Heart left ventricle (tissue), 16 donors: ENCODE data around the gene C1QTNF6. TPM values are rescaled to one million over a fixed set of nuclear protein-coding genes. Genes with fewer than 3 reads are reported as not detected.

Experiments used
- ATAC-seq, 4 donors: fragments of 200-7000 bp; cut with Tn5 transposase; one replicate each; pipeline ENCODE4 v1.9.1; 2020 to 2022; ENCODE audit warnings: moderate library complexity in 4 of 4, mild to moderate bottlenecking in 3 of 4, moderate number of reproducible peaks in 1 of 4
- DNase-seq, 5 donors: peaks; one replicate each; pipeline ENCODE4 v3.0.0-alpha.2; 2020
- H3K27ac ChIP-seq, 12 donors: fragments of 200-600 bp; sonication (generic) in 4 of 12; one replicate each; pipeline versions ENCODE4 v1.5.0 to v1.8.0; 2016 to 2022; ENCODE audit warnings: mild to moderate bottlenecking in 2 of 12
- H3K27me3 ChIP-seq, 9 donors: fragments of 200-600 bp; sonication (generic) in 2 of 9; one replicate each; pipeline versions ENCODE4 v1.5.1 to v1.8.0; 2016 to 2022; ENCODE audit warnings: mild to moderate bottlenecking in 3 of 9
- H3K36me3 ChIP-seq, 9 donors: fragments of 200-600 bp; sonication (generic) in 2 of 9; one replicate each; pipeline versions ENCODE4 v1.5.0 to v1.8.0; 2018 to 2022; ENCODE audit warnings: mild to moderate bottlenecking in 2 of 9
- H3K4me1 ChIP-seq, 12 donors: fragments of 200-600 bp; sonication (generic) in 4 of 12; one replicate each; pipeline versions ENCODE4 v1.5.0 to v1.8.0; 2016 to 2022; ENCODE audit warnings: mild to moderate bottlenecking in 3 of 12
- H3K4me3 ChIP-seq, 12 donors: fragments of 200-600 bp; sonication (generic) in 4 of 12; one replicate each; pipeline versions ENCODE4 v1.5.0 to v1.8.0; 2017 to 2022; ENCODE audit warnings: mild to moderate bottlenecking in 9 of 12, moderate library complexity in 4 of 12
- H3K9me3 ChIP-seq, 12 donors: fragments of 200-600 bp; sonication (generic) in 4 of 12; one replicate each; pipeline versions ENCODE4 v1.5.0 to v1.8.0; 2016 to 2022; ENCODE audit warnings: mild to moderate bottlenecking in 1 of 12
- CTCF ChIP-seq, 12 donors: fragments of 200-600 bp; sonication (generic) in 4 of 12; IDR thresholded peaks; one replicate each; pipeline versions ENCODE4 v1.5.0 to v1.8.0; 2018 to 2022; ENCODE audit warnings: antibody characterized with exemption in 12 of 12, mild to moderate bottlenecking in 5 of 12
- POLR2A ChIP-seq, 2 donors: fragments of 450-650 bp; IDR thresholded peaks; one replicate each; pipeline ENCODE4 v1.6.1; 2017; ENCODE audit warnings: antibody characterized with exemption in 2 of 2, mild to moderate bottlenecking in 2 of 2, moderate library complexity in 2 of 2
- WGBS, 4 donors: extraction: QIAGEN DNeasy Blood & Tissue Kit in 2 of 4; methylation state at CpG; one replicate each; pipeline versions ENCODE4 v1.1.5 to v1.1.7; 2013 to 2018; 5-methylcytosine and 5-hydroxymethylcytosine counted together
- intact Hi-C, 10 donors: fragments of 100-400 bp; cut with DNase I; formaldehyde crosslinking; loops; one replicate each; pipeline versions ENCODE4 v1.11.1 to v1.14.2; 2022
- polyA plus RNA-seq, 2 donors: library from polyadenylated mRNA; stranded (reverse); fragments of 200-250 nt; gene quantifications; one replicate each; pipeline ENCODE4 v1.2.3, GENCODE V29; 2013
- total RNA-seq, 9 donors: library from RNA; depleted of rRNA in 2 of 9; stranded (reverse); fragments of >200 nt in 2 of 9; fragmentation: NEBNext Ultra II Directional in 3 of 9; extraction: Animal tissue kit (Norgen Biotek cat#: 25700) in 3 of 9; gene quantifications; one replicate each; pipeline versions ENCODE4 v1.1.0 to v1.2.4, GENCODE V29; 2016 to 2023
- donor health status: ischemic (EF 13 %, LVEDD 7.1; RV severe dilation, severe dysfunction).
- donor health status: healthy with polysubstance abuse.
- donor health status: DM: no; HTN: yes; CAD: no.
- donor health status: DM: no; HTN: no; CAD: no.
- donor health status: ischemic (EF 25% LVEDD 6.9; RV normal size, moderate dysfunction).
- donor health status: ischemic (EF 25% LVEDD 5.7; RV mildly dilated, moderate dysfunction).
- donor health status: healthy.
- donor health status: DM: yes; HTN: yes; CAD: no.
- donor health status: ischemic (EF 35%, LVEDD 5.7; RV mildly dilated, moderate dysfunction).
- donor health status: nonischemic (EF 11% LVEDD 7.7; RV severe dilation, severe dysfunction).
- donor health status: DM: yes; HTN: yes; CAD: no.
- donor health status: PGD.
- donor health status: ischemic (EF 29% LVEDD 5.4; RV normal size, mild dysfunction).
- donor health status: nonischemic (EF 23%, LVEDD 6.1; RV moderate dilation, normal function).

Gene C1QTNF6
- total and polyA plus RNA-seq, 11 donors, result 0.31 to 11.9 (median 1.4) TPM

- TF ChIP-seq CTCF (IDR thresholded peaks at IDR 0.05), result no peak
- TF ChIP-seq POLR2A (IDR thresholded peaks at IDR 0.05), result no peak
- no peaks in the 10 kb centered on the region for H3K9me3 ChIP-seq
- intact Hi-C loops, result loop anchor here in 1 of 10 donors (10.0 kb wide), 1 partner anchor 416 kb away; the partner anchor contains the start of gene IFT27
- no peaks in the 10 kb centered on the region for H3K36me3 ChIP-seq
- ATAC-seq, result no peak
- 58 to 95% (median 73%) methylated on average over 4 of the region's 4 CpGs for WGBS, 4 donors
- no peak for DNase-seq
- no peaks in the 10 kb centered on the region for H3K27me3 ChIP-seq
- H3K27ac ChIP-seq, result peak overlapping the region in 1 of 12 donors; percentile 82
- peaks cover 15 to 65% (median 49%) of the 10 kb centered on the region in 12 donors for H3K4me1 ChIP-seq
- H3K4me3 ChIP-seq, result no peak overlapping the region
These were observed 2.3 kb upstream of the C1QTNF6 start for GRCh38 chr22:37190262-37190780.

- intact Hi-C loops, result no loop called here
- TF ChIP-seq CTCF (IDR thresholded peaks at IDR 0.05), result no peak
- no peak for TF ChIP-seq POLR2A (IDR thresholded peaks at IDR 0.05)
- DNase-seq (peak in 1 of 5 donors; percentile 15), ATAC-seq (peak in 2 of 4 donors; percentile 28 to 34)
- Histone ChIP-seq H3K4me1 (peaks cover 15 to 66% (median 47%) of the 10 kb centered on the region in 12 donors), H3K36me3 (no peaks in the 10 kb centered on the region), H3K27me3 (no peaks in the 10 kb centered on the region), H3K4me3 (peak overlapping the region in 4 of 12 donors; percentile 43 to 55 (median 54)), H3K27ac (peak overlapping the region; percentile 53 to 93 (median 80)), H3K9me3 (no peaks in the 10 kb centered on the region)
- 30 to 62% (median 39%) methylated on average over 2 of the region's 2 CpGs for WGBS, 4 donors
These were observed 937 bp upstream of the C1QTNF6 start for GRCh38 chr22:37188901-37189466.

- intact Hi-C loops, result no loop called here
- WGBS, 4 donors, result 18 to 26% (median 20%) methylated on average over 5 of the region's 5 CpGs
- H3K4me3 ChIP-seq, result peak overlapping the region in 11 of 12 donors; percentile 15 to 64 (median 48)
These were observed 526 bp downstream of the C1QTNF6 start for GRCh38 chr22:37187552-37187890.

More at GRCh38 chr22:37187552-37187890, 526 bp downstream of the C1QTNF6 start:
- no peaks in the 10 kb centered on the region for H3K27me3 ChIP-seq
- peaks cover 9 to 61% (median 37%) of the 10 kb centered on the region in 12 donors for H3K4me1 ChIP-seq
- ATAC-seq (peak in 3 of 4 donors; percentile 27 to 64 (median 50)), DNase-seq (peak in 1 of 5 donors; percentile 45)
- peaks cover 0 to 3% (median 0%) of the 10 kb centered on the region in 9 donors for H3K36me3 ChIP-seq
- TF ChIP-seq POLR2A (IDR thresholded peaks at IDR 0.05) (no peak), CTCF (IDR thresholded peaks at IDR 0.05) (no peak)
- peak overlapping the region; percentile 53 to 93 (median 80) for H3K27ac ChIP-seq
- H3K9me3 ChIP-seq, result no peaks in the 10 kb centered on the region
